Measurements from ENCODE around the gene STK17B. TPM values are rescaled to one million over a fixed set of nuclear protein-coding genes. Genes with fewer than 3 reads are reported as not detected.

The STK17B gene
- total and polyA plus RNA-seq, 9 of the 15 experiments (the other 6 are each of a cell fraction or from before 2014, with no cell fraction given): 2.3 to 17.7 (median 8.5) TPM

- TF ChIP-seq USF2 (CRISPR knock-in tag; IDR thresholded peaks at IDR 0.05) (peak; percentile 42), CREB3L1 (IDR thresholded peaks at IDR 0.05; ENCODE audit: borderline replicate concordance, low read depth) (no peak), MLX (CRISPR knock-in tag; conservative IDR thresholded peaks at IDR 0.05) (no peak), RAD51 (IDR thresholded peaks at IDR 0.05; ENCODE audit: borderline replicate concordance, low read depth) (peak; percentile 73), NR0B1 (IDR thresholded peaks at IDR 0.05; ENCODE audit: partially characterized antibody) (no peak), ZNF408 (CRISPR knock-in tag; IDR thresholded peaks at IDR 0.05; ENCODE audit: low read depth) (no peak), PREB (CRISPR knock-in tag; IDR thresholded peaks at IDR 0.05) (no peak), NELFE (IDR thresholded peaks at IDR 0.05; ENCODE audit: insufficient read depth, insufficient read length) (no peak), OTX1 (CRISPR knock-in tag; IDR thresholded peaks at IDR 0.05) (no peak), FOXK1 (CRISPR knock-in tag; IDR thresholded peaks at IDR 0.05; ENCODE audit: borderline replicate concordance) (no peak), NRF1 (conservative IDR thresholded peaks at IDR 0.05 in 1 of 2, IDR thresholded peaks at IDR 0.05 in 1 of 2) (no peak), MLLT1 (IDR thresholded peaks at IDR 0.05) (no peak), NONO (IDR thresholded peaks at IDR 0.05; ENCODE audit: low read depth in 2 of 2, low read length in 1 of 2) (no peak), THRA (IDR thresholded peaks at IDR 0.05) (no peak), RFX1 (IDR thresholded peaks at IDR 0.05) (no peak), ZNF830 (CRISPR knock-in tag; IDR thresholded peaks at IDR 0.05) (no peak), CBFA2T3 (IDR thresholded peaks at IDR 0.05) (no peak), DLX4 (CRISPR knock-in tag; IDR thresholded peaks at IDR 0.05) (no peak), SMAD4 (CRISPR knock-in tag; conservative IDR thresholded peaks at IDR 0.05) (no peak)
Observed at GRCh38 chr2:196112418-196113034, 58.9 kb downstream of the STK17B start (continued).
